ENCODE measurements around the gene EIPR1. TPM values are rescaled to one million over a fixed set of nuclear protein-coding genes. Genes with fewer than 3 reads are reported as not detected.
"Not testable (repeated sequence)": the region's sequence is repeated elsewhere in the genome, so short reads cannot be mapped to it uniquely, and the experiment has no call there.

The EIPR1 gene
- total and polyA plus RNA-seq, 2 experiments from 2014 or later: 17.4 to 46.3 TPM

- no peak for TF ChIP-seq ZNF462 (CRISPR knock-in tag; IDR thresholded peaks at IDR 0.05)
- TF ChIP-seq EZH2phosphoT487 (IDR thresholded peaks at IDR 0.05; ENCODE audit: unreplicated experiment): no peak
- TF ChIP-seq, protein P1, sequence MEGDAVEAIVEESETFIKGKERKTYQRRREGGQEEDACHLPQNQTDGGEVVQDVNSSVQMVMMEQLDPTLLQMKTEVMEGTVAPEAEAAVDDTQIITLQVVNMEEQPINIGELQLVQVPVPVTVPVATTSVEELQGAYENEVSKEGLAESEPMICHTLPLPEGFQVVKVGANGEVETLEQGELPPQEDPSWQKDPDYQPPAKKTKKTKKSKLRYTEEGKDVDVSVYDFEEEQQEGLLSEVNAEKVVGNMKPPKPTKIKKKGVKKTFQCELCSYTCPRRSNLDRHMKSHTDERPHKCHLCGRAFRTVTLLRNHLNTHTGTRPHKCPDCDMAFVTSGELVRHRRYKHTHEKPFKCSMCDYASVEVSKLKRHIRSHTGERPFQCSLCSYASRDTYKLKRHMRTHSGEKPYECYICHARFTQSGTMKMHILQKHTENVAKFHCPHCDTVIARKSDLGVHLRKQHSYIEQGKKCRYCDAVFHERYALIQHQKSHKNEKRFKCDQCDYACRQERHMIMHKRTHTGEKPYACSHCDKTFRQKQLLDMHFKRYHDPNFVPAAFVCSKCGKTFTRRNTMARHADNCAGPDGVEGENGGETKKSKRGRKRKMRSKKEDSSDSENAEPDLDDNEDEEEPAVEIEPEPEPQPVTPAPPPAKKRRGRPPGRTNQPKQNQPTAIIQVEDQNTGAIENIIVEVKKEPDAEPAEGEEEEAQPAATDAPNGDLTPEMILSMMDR (conservative IDR thresholded peaks at IDR 0.05; ENCODE audit: low read depth in 2 of 2): no peak
Observed at GRCh38 chr2:3284657-3285630, 92.7 kb downstream of the EIPR1 start (continued).

GRCh38 chr2:3283876-3284656, 93.6 kb downstream of the EIPR1 start:
- not testable (repeated sequence) for H3K36me3 ChIP-seq (ENCODE audit: insufficient read depth); H3K27ac ChIP-seq (ENCODE audit: low read depth); H3K27ac Mint-ChIP-seq; H3K9me3 Mint-ChIP-seq; H3K4me3 Mint-ChIP-seq; H3K27me3 ChIP-seq (ENCODE audit: insufficient read depth); DNase-seq (ENCODE audit: low spot score); H2AFZ ChIP-seq; H3K9me2 ChIP-seq (ENCODE audit: insufficient read depth); H3K4me3 ChIP-seq; ATAC-seq; H3F3A ChIP-seq (replicated peaks; ENCODE audit: low read depth); H4K20me1 ChIP-seq (replicated peaks; ENCODE audit: insufficient read depth); H3K27me3 Mint-ChIP-seq (ENCODE audit: insufficient read depth, low read depth, poor library complexity); H3K4me1 ChIP-seq (ENCODE audit: insufficient read depth); H3K79me2 ChIP-seq (replicated peaks; ENCODE audit: insufficient read depth); H3K4me2 ChIP-seq
- peaks cover 13% of the 10 kb centered on the region for H3K4me1 Mint-ChIP-seq
- H3K36me3 Mint-ChIP-seq (ENCODE audit: low read depth): peaks cover 11% of the 10 kb centered on the region
